PFSK-1 (cell line): ENCODE measurements around the gene CNGA3.

Experiments used
- FOXP2 ChIP-seq: optimal IDR thresholded peaks from 2 replicates; pipeline ENCODE3; 2011; ENCODE audit warnings: borderline replicate concordance, control low read depth, inconsistent platforms; ENCODE audit not compliant: insufficient read depth; ENCODE audit errors: extremely low read length, extremely low read depth
- POLR2AphosphoS5 ChIP-seq: IDR thresholded peaks from 2 replicates; pipeline ENCODE4 v1.6.1; 2012; ENCODE audit warnings: low read depth, mild to moderate bottlenecking, control low read depth, low read length, moderate library complexity
- SIN3A ChIP-seq: IDR thresholded peaks from 2 replicates; pipeline ENCODE4 v1.6.1; 2012; ENCODE audit warnings: mild to moderate bottlenecking, low read length, moderate library complexity, borderline replicate concordance; ENCODE audit not compliant: insufficient read depth
- TAF1 ChIP-seq: IDR thresholded peaks from 2 replicates; pipeline ENCODE4 v1.6.1; 2012; ENCODE audit warnings: low read length, control low read depth, borderline replicate concordance; ENCODE audit not compliant: insufficient read depth
- TF ChIP-seq, protein P1 (sequence below), 2 experiments: IDR thresholded peaks; 2 replicates each; pipeline versions ENCODE4 v1.6.1 to v1.8.0; 2011 to 2012; ENCODE audit warnings: low read depth in 2 of 2, low read length in 2 of 2, control low read depth in 1 of 2, inconsistent platforms in 1 of 2, mild to moderate bottlenecking in 1 of 2, moderate library complexity in 1 of 2; ENCODE audit not compliant: insufficient read depth in 1 of 2

The CNGA3 gene

DNA sequence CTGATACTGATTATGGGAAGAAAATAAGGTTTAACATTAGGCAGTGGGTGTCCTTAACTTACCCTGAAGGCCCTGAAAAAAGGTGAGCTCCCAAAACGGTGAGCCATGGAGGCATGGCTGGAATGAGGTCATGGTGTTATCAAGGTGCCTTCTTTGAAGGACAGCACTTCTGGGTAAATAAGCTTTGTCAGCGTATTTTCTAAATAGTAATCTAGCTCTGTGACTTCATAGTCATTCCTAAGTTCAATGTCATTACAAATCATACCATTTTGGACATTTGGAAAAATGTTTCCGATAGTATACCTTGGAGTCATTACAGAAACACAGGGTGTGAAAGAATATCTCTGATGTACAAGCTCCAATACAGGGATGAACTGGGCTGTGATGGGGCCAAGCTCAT is 35.2 kb upstream of the CNGA3 start:
- TF ChIP-seq SIN3A: no peak
- no peak for TF ChIP-seq POLR2AphosphoS5
- TF ChIP-seq TAF1: no peak
- TF ChIP-seq FOXP2: no peak
- TF ChIP-seq, protein P1, sequence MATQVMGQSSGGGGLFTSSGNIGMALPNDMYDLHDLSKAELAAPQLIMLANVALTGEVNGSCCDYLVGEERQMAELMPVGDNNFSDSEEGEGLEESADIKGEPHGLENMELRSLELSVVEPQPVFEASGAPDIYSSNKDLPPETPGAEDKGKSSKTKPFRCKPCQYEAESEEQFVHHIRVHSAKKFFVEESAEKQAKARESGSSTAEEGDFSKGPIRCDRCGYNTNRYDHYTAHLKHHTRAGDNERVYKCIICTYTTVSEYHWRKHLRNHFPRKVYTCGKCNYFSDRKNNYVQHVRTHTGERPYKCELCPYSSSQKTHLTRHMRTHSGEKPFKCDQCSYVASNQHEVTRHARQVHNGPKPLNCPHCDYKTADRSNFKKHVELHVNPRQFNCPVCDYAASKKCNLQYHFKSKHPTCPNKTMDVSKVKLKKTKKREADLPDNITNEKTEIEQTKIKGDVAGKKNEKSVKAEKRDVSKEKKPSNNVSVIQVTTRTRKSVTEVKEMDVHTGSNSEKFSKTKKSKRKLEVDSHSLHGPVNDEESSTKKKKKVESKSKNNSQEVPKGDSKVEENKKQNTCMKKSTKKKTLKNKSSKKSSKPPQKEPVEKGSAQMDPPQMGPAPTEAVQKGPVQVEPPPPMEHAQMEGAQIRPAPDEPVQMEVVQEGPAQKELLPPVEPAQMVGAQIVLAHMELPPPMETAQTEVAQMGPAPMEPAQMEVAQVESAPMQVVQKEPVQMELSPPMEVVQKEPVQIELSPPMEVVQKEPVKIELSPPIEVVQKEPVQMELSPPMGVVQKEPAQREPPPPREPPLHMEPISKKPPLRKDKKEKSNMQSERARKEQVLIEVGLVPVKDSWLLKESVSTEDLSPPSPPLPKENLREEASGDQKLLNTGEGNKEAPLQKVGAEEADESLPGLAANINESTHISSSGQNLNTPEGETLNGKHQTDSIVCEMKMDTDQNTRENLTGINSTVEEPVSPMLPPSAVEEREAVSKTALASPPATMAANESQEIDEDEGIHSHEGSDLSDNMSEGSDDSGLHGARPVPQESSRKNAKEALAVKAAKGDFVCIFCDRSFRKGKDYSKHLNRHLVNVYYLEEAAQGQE (IDR thresholded peaks at IDR 0.05; ENCODE audit: insufficient read depth in 1 of 2, low read depth in 2 of 2, low read length in 2 of 2): no peak

GRCh38 chr2:98311771-98312545 is 34.3 kb upstream of the CNGA3 start:
- TF ChIP-seq FOXP2: no peak
- no peak for TF ChIP-seq SIN3A
- TF ChIP-seq POLR2AphosphoS5: no peak
- TF ChIP-seq, protein P1 (IDR thresholded peaks at IDR 0.05; ENCODE audit: insufficient read depth in 1 of 2, low read depth in 2 of 2, low read length in 2 of 2): no peak
- no peak for TF ChIP-seq TAF1

DNA sequence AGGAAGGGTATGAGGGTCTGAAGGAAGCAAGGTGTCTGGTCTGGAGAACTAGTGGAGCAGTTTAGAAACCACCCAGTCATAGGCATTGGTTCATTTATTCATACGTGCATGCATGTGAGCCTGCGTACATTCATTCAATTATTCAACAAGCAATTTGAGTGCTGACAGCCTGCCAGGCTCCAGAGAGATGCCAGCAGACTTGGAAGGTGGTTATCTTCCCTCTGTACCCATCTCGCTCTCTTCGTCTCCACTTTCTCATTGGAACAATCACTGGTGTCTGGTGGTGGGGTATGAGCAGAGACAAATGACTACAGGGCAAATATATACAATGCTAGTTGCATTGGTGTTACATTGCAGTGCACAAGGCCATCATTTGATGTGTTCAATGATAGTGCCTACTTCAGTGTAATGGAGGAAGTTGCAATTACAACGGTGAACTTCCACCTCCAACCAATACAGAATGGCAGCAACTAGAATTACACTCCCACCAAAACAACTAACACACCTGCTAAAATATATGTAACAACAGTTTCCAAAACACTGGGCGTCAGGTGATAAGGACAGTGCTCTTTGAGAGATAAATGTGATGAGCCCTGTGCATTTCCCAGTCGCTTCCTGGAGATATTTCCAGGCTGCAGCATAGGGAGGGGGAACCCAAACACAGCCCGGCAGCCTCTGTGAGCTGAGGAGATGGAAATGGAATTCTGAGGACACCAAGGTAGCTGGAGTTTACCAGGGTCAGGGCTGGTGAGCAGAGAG is 32.6 kb upstream of the CNGA3 start:
- no peak for TF ChIP-seq FOXP2
- TF ChIP-seq SIN3A: no peak
- TF ChIP-seq TAF1: no peak
- TF ChIP-seq POLR2AphosphoS5: no peak
- TF ChIP-seq, protein P1 (IDR thresholded peaks at IDR 0.05; ENCODE audit: insufficient read depth in 1 of 2, low read depth in 2 of 2, low read length in 2 of 2): no peak

GRCh38 chr2:98314251-98314650 is 32.0 kb upstream of the CNGA3 start:
- TF ChIP-seq, protein P1 (IDR thresholded peaks at IDR 0.05; ENCODE audit: insufficient read depth in 1 of 2, low read depth in 2 of 2, low read length in 2 of 2): no peak
- TF ChIP-seq SIN3A (no peak), POLR2AphosphoS5 (no peak), TAF1 (no peak), FOXP2 (no peak)
